Small intestine (tissue), 16 donors: Measurements from ENCODE around the gene MUC21. TPM values are rescaled to one million over a fixed set of nuclear protein-coding genes. Genes with fewer than 3 reads are reported as not detected.

Experiments used
- DNase-seq, 2 donors: peaks; one replicate each; pipeline versions ENCODE4 v3.0.0 to v3.0.0-alpha.2; 2013
- FAIRE-seq: peaks from 2 replicates; lab custom pipeline; 2012; peaks lifted over from hg19 to GRCh38; lab: Jason Lieb, UNC
- H3K27ac ChIP-seq, 3 donors: one replicate each; pipeline ENCODE4 v1.5.1; 2013; ENCODE audit warnings: low read length in 2 of 3, mild to moderate bottlenecking in 2 of 3, control low read depth in 1 of 3, inconsistent platforms in 1 of 3, low read depth in 1 of 3, moderate library complexity in 1 of 3
- H3K27me3 ChIP-seq, 3 donors: one replicate each; pipeline ENCODE4 v1.6.1; 2013; ENCODE audit warnings: low read length in 3 of 3, inconsistent platforms in 1 of 3; ENCODE audit not compliant: control insufficient read depth in 3 of 3, insufficient read depth in 3 of 3
- H3K36me3 ChIP-seq, 3 donors: one replicate each; pipeline ENCODE4 v1.6.1; 2013; ENCODE audit warnings: low read length in 3 of 3, inconsistent platforms in 1 of 3, low read depth in 1 of 3, mild to moderate bottlenecking in 1 of 3, moderate library complexity in 1 of 3; ENCODE audit not compliant: control insufficient read depth in 3 of 3, insufficient read depth in 2 of 3
- H3K4me1 ChIP-seq, 3 donors: one replicate each; pipeline ENCODE4 v1.6.1; 2013; ENCODE audit warnings: low read length in 2 of 3, inconsistent platforms in 1 of 3, low read depth in 1 of 3, mild to moderate bottlenecking in 1 of 3, moderate library complexity in 1 of 3; ENCODE audit not compliant: control insufficient read depth in 3 of 3, insufficient read depth in 2 of 3
- H3K4me3 ChIP-seq, 3 donors: one replicate each; pipeline ENCODE4 v1.5.1; 2013; ENCODE audit warnings: low read length in 3 of 3, control low read depth in 1 of 3, inconsistent platforms in 1 of 3, low read depth in 1 of 3, mild to moderate bottlenecking in 1 of 3, moderate library complexity in 1 of 3
- H3K9me3 ChIP-seq, 2 donors: one replicate each; pipeline ENCODE4 v1.6.1; 2013; ENCODE audit warnings: low read depth in 1 of 2, low read length in 1 of 2; ENCODE audit not compliant: control insufficient read depth in 2 of 2, insufficient read depth in 1 of 2
- WGBS, 3 donors: extraction: QIAGEN DNeasy Blood & Tissue Kit; methylation state at CpG; one replicate each; pipeline ENCODE4 v1.1.7; 2013; 5-methylcytosine and 5-hydroxymethylcytosine counted together
- long read RNA-seq, 10 donors: transcript quantifications; one replicate each; lab custom pipeline, GENCODE V29; 2026
- polyA plus RNA-seq, 4 donors: library from polyadenylated mRNA; stranded (reverse) in 3 of 4; unstranded in 1 of 4; fragments of 200-250 nt in 3 of 4; fragments of 120-200 nt in 1 of 4; gene quantifications; one replicate each; pipeline versions ENCODE4 v1.2.1 to v1.2.3, GENCODE V29; 2013
- donor health status: healthy with polysubstance abuse.
- donor health status: control.
- donor health status: control.
- donor health status: Bipolar disorder and iron deficiency.
- donor health status: healthy.

The MUC21 gene
- under 1 TPM in 3 of 4 donors, not detected in 1; 0.22 to 0.89 (median 0.81) TPM for polyA plus RNA-seq
- long read RNA-seq, donor 1 = 0 reads
- long read RNA-seq, donor 2 = 0 reads
- long read RNA-seq, donor 3 = 0 reads
- long read RNA-seq, donor 4 = 0 reads
- long read RNA-seq, donor 5 = 0 reads
- long read RNA-seq, donor 6 = 0 reads
- long read RNA-seq, donor 7 = 0 reads
- long read RNA-seq, donor 8 = 0 reads
- long read RNA-seq, donor 9 = 0 reads
- long read RNA-seq, donor 10 = 0 reads

DNA sequence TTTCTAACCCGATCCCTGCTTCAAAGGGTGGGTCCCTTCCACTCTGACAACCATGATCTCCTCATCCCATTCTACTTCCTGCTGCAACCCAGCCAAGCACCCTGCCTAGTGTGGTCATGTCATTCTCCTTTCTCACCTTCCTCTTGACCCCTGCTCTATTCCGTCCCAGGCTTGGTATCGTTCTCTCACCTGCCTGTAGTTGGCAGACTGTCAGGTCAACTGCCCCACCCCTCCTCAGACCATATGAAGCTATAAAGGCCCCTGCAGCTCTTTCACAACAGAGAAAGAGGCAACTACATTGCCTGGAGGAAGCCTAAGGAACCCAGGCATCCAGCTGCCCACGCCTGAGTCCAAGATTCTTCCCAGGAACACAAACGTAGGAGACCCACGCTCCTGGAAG is at the start of gene MUC21:
Gene MUC21, plus strand, starts transcription at position 280 of the 400 bp plus-strand sequence. CDS start 241 bp downstream, outside the sequence.
- H3K36me3 ChIP-seq = no peaks in the 10 kb centered on the region
- DNase-seq (no peak), FAIRE-seq (no peak)
- H3K27me3 ChIP-seq = peaks cover 0 to 6% (median 0%) of the 10 kb centered on the region in 3 donors
- H3K4me1 ChIP-seq = peaks cover 0 to 4% (median 0%) of the 10 kb centered on the region in 3 donors
- 40 to 68% (median 55%) methylated on average over 6 of the region's 6 CpGs for WGBS, 3 donors
- H3K9me3 ChIP-seq = no peaks in the 10 kb centered on the region
- no peak within 1 kb of the TSS for H3K4me3 ChIP-seq
- H3K27ac ChIP-seq = no peak within 1 kb of the TSS

GRCh38 chr6:30935018-30935417 is 48.5 kb upstream of the MUC21 start:
- DNase-seq (peak; percentile 56 to 85), FAIRE-seq (no peak)
- H3K9me3 ChIP-seq = no peaks in the 10 kb centered on the region
- no peaks in the 10 kb centered on the region for H3K36me3 ChIP-seq
- peak overlapping the region in 1 of 3 donors; percentile 76 for H3K27ac ChIP-seq
- H3K27me3 ChIP-seq = no peaks in the 10 kb centered on the region
- peaks cover 0 to 39% (median 9%) of the 10 kb centered on the region in 3 donors for H3K4me1 ChIP-seq
- WGBS, 3 donors = 14 to 19% (median 19%) methylated on average over 3 of the region's 3 CpGs
- H3K4me3 ChIP-seq = no peak overlapping the region

GRCh38 chr6:30937265-30937664 is 46.3 kb upstream of the MUC21 start:
- 81 to 84% (median 83%) methylated on average over 6 of the region's 6 CpGs for WGBS, 3 donors
- H3K4me3 ChIP-seq = no peak overlapping the region
- H3K36me3 ChIP-seq = no peaks in the 10 kb centered on the region
- no peak overlapping the region for H3K27ac ChIP-seq
- H3K9me3 ChIP-seq = no peaks in the 10 kb centered on the region
- FAIRE-seq (no peak), DNase-seq (no peak)
- H3K4me1 ChIP-seq = peaks cover 0 to 37% (median 10%) of the 10 kb centered on the region in 3 donors
- H3K27me3 ChIP-seq = peaks cover 0 to 2% (median 0%) of the 10 kb centered on the region in 3 donors

DNA sequence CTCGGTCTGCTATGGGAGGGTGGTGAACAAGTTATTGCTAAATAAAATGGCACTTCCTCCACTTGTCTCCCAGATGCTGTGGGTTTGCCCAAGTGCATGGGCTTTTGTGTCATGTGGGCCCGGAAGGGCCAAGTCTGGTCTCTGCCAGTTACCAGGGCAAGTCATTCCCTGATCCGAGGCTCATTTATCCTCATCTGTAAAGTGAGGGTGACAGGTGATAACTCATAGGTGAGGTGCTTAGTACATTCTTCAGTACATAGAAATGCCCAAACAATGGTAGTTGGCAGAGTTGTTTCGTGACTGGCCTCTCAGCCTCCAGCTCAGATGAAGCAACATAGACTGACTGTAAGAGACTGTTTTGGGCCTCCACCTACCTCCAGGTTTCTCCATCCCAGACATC is 44.8 kb upstream of the MUC21 start:
- Histone ChIP-seq H3K4me3 (no peak overlapping the region), H3K4me1 (peaks cover 0 to 33% (median 6%) of the 10 kb centered on the region in 3 donors), H3K27me3 (peaks cover 0 to 5% (median 2%) of the 10 kb centered on the region in 3 donors), H3K36me3 (no peaks in the 10 kb centered on the region), H3K27ac (no peak overlapping the region), H3K9me3 (no peaks in the 10 kb centered on the region)
- FAIRE-seq (no peak), DNase-seq (no peak)
- 70 to 81% (median 71%) methylated on average over 4 of the region's 4 CpGs for WGBS, 3 donors

DNA sequence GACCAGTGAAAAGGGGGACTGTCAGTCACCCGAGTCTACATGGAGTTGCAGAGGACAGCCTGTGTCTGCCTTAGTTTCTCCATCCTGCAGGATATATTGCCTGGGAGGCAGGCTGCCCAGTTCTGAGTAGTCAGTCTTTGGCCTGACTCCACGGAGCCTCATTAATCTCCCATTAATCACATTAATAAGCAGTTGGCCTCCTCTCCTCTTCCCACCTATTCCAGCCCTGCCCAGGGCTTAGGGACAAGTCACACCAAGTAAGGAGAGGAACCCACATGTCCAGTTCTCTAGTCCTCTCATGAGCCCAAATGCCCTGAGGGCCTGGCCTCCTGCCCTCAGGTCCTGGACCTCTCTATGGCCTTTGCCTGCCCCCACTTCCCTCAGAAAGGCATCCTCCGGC is 44.0 kb upstream of the MUC21 start:
- FAIRE-seq (no peak), DNase-seq (peak in 1 of 2 donors; percentile 33)
- H3K27me3 ChIP-seq = peaks cover 0 to 5% (median 2%) of the 10 kb centered on the region in 3 donors
- no peaks in the 10 kb centered on the region for H3K36me3 ChIP-seq
- 48 to 62% (median 61%) methylated on average over 3 of the region's 3 CpGs for WGBS, 3 donors
- H3K4me3 ChIP-seq = no peak overlapping the region
- peak overlapping the region in 1 of 3 donors; percentile 38 for H3K27ac ChIP-seq
- H3K4me1 ChIP-seq = peaks cover 0 to 27% (median 6%) of the 10 kb centered on the region in 3 donors
- H3K9me3 ChIP-seq = no peaks in the 10 kb centered on the region

DNA sequence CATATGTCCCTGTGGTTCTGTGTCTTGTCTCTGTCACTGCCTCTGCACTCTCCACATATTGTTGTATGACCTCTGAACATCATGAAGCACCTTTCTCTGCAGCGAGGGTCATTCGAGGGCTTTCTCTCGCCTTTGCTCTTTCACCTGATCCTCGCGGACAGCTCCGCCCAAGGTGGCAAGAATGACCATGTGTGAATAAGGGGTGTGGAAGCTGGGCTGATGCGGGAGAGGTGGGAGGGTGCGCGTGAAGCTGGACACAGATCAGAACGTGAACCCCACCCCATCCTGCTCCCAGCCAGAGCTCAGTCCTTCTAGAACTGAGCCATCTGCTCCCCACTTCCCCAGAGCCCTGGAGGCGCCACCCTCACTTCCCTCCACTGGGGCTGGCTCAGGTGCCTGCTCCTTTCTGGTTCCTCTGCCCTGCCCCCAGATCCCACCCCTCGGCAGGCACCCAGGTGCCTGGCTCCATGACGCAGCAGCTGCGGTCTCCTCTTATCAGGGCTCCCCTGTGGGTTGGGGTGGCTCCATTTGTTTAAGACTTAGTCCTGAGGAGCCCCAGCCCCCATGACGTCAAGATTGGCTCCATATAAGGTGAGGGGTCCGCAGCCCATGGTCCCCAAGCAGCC is 43.0 kb upstream of the MUC21 start, which contains the start of gene MUCL3:
Gene MUCL3, plus strand, starts transcription at position 613 of the 626 bp plus-strand sequence. CDS start 27 bp downstream, outside the sequence.
- WGBS, 3 donors = 15 to 57% (median 32%) methylated on average over 16 of the region's 16 CpGs
- Histone ChIP-seq H3K9me3 (no peaks in the 10 kb centered on the region), H3K27me3 (peaks cover 0 to 5% (median 2%) of the 10 kb centered on the region in 3 donors), H3K36me3 (no peaks in the 10 kb centered on the region), H3K4me1 (peaks cover 0 to 17% (median 6%) of the 10 kb centered on the region in 3 donors), H3K27ac (peak within 1 kb of the TSS in 1 of 3 donors; percentile 44), H3K4me3 (no peak within 1 kb of the TSS)
- DNase-seq = peak; percentile 22 to 74
- FAIRE-seq = no peak

DNA sequence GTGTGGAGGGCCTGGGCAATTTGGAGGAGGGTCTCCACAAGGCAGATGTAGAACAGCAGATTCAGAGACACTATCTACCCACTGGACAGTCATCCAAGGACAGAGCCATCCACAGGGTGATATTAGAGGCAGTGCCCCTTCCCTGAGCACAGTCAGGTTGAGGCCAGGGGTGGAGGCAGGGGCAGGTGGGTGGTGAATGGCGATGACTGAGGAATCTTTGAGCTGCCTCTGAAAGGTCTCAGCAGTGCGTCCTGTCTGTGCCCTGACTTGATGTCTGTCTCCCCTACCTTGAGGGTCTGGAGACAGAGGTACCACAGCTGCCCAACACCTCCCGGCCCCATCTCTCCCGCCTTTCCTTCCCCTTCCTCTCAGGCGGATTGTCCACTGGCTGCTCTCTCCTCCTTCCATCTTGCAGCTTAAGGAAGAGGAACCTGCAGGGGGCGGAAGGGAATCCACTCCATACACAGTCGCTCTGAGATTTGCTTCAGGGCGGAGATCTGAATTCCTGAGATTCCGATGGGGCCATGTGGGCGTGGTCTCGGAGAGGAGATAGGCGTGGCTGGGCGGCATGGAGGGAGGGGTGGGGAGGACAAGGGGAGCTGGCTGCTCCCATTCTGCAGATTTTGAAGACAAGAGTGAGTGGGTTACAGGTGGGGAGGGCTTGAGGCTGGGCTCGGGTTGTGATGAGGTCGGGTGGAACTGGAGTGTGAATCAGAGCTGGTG is 41.0 kb upstream of the MUC21 start:
- peak; percentile 86 to 88 for DNase-seq
- Histone ChIP-seq H3K27ac (no peak overlapping the region), H3K36me3 (no peaks in the 10 kb centered on the region), H3K9me3 (no peaks in the 10 kb centered on the region), H3K4me3 (no peak overlapping the region), H3K27me3 (peaks cover 0 to 9% (median 5%) of the 10 kb centered on the region in 3 donors), H3K4me1 (peaks cover 0 to 17% (median 6%) of the 10 kb centered on the region in 3 donors)
- FAIRE-seq = no peak
- 7 to 15% (median 13%) methylated on average over 15 of the region's 15 CpGs for WGBS, 3 donors

- WGBS, 3 donors = 87 to 93% (median 88%) methylated on average over 4 of the region's 4 CpGs
- no peaks in the 10 kb centered on the region for H3K9me3 ChIP-seq
- FAIRE-seq = no peak
- H3K36me3 ChIP-seq = no peaks in the 10 kb centered on the region
- peaks cover 0 to 9% (median 5%) of the 10 kb centered on the region in 3 donors for H3K27me3 ChIP-seq
- no peak overlapping the region for H3K4me3 ChIP-seq
- DNase-seq = no peak
- peaks cover 0 to 23% (median 6%) of the 10 kb centered on the region in 3 donors for H3K4me1 ChIP-seq
- H3K27ac ChIP-seq = no peak overlapping the region
Observed at GRCh38 chr6:30944051-30944450, 39.5 kb upstream of the MUC21 start.
